GM10248 (cell line): ENCODE measurements around the gene PLD5.

Source experiments
- CTCF ChIA-PET: fragments of 300-600 bp; sonication (Branson Sonifier 250); formaldehyde crosslinking; extraction: SDS; loops from one replicate; lab custom pipeline; 2021; ENCODE audit warnings: antibody characterized with exemption; lab: Yijun Ruan, JAX
- POLR2A ChIA-PET: fragments of 350-650 bp; sonication (Branson Sonifier 250); formaldehyde crosslinking; extraction: SDS; loops from one replicate; lab custom pipeline; 2020; ENCODE audit warnings: antibody characterized with exemption; lab: Yijun Ruan, JAX
- DNase-seq: peaks from one replicate; pipeline ENCODE4 v3.0.0; 2012; ENCODE audit errors: extremely low spot score
- TF ChIP-seq, protein P1 (sequence below): IDR thresholded peaks from 2 replicates; pipeline ENCODE4 v1.5.1; 2012; ENCODE audit warnings: mild to moderate bottlenecking, low read depth; ENCODE audit errors: extremely low read depth, missing control alignments, control extremely low read depth

PLD5 gene

DNA sequence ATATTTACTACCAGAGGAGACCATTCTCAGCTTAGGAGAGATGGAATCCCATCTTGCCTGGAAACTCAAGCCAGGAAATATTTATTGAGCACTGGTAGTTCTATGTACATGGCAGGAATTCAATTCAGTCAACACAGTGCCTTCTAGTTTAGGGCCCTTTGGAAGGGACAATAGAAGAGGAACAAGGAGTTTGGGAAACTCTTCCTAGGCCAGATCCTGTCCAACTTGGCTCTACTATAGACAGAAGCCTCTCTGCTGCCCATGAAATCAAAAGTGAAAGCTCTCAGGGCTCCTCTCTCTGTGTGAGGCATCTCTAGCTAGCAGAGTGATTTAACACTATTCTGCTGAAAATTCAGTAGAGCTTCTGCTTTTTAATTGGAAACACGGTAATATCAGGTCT, 281.0 kb downstream of the PLD5 start:
- ChIA-PET POLR2A (no interaction called here), CTCF (interaction anchor here (1.2 to 1.9 kb wide), 3 partner anchors 8 to 14 kb away, joined by 3 to 5 read pairs (median 3); no protein-coding TSS in a partner anchor)
- TF ChIP-seq, protein P1, sequence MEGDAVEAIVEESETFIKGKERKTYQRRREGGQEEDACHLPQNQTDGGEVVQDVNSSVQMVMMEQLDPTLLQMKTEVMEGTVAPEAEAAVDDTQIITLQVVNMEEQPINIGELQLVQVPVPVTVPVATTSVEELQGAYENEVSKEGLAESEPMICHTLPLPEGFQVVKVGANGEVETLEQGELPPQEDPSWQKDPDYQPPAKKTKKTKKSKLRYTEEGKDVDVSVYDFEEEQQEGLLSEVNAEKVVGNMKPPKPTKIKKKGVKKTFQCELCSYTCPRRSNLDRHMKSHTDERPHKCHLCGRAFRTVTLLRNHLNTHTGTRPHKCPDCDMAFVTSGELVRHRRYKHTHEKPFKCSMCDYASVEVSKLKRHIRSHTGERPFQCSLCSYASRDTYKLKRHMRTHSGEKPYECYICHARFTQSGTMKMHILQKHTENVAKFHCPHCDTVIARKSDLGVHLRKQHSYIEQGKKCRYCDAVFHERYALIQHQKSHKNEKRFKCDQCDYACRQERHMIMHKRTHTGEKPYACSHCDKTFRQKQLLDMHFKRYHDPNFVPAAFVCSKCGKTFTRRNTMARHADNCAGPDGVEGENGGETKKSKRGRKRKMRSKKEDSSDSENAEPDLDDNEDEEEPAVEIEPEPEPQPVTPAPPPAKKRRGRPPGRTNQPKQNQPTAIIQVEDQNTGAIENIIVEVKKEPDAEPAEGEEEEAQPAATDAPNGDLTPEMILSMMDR = no peak
- DNase-seq = peak; percentile 35

DNA sequence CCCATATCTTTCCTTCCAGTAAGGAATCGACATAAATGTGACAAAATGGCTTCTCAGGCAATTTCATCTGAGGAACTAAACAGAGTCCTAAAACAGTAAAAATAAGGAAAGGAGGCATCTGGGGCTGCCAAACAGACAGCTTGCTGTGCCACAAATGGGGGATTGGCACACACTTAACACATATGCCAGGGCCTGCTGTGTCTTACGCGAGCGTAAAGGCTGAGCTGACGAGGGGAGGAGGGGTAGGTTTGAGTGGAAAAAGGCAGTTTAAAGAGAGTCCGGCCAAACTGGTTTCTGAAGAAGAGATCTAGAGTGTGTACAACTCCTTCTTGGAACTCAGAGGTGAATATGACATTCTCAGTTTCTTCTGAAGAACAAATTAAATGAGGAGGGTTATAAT, 281.5 kb downstream of the PLD5 start:
- CTCF ChIA-PET = interaction anchor here (1.2 to 1.9 kb wide), 2 partner anchors 10 to 13 kb away, joined by 3 to 5 read pairs; no protein-coding TSS in a partner anchor
- DNase-seq = no peak
- TF ChIP-seq, protein P1 = no peak

DNA sequence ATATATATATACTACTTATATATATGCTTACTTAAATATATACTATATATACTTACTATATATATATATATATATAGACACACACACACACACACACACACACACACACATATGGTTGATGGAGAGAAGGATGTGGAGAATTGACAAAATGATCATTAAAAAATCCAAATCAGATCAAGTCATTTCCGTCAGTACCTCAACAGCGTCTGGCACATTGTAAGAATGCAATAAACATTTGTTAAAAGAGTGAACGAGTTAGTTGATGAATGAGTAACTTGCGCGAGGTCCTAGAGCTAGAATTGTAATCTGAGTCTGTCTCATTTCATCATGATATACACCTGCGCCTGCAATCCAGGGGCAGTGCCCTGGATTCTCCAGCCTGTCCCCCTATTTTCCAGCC, 282.6 kb downstream of the PLD5 start:
- ChIA-PET POLR2A (no interaction called here), CTCF (no interaction called here)
- no peak for DNase-seq
- TF ChIP-seq, protein P1 = no peak

More for the DNA sequence above, 281.5 kb downstream of the PLD5 start:
- POLR2A ChIA-PET = no interaction called here

DNA sequence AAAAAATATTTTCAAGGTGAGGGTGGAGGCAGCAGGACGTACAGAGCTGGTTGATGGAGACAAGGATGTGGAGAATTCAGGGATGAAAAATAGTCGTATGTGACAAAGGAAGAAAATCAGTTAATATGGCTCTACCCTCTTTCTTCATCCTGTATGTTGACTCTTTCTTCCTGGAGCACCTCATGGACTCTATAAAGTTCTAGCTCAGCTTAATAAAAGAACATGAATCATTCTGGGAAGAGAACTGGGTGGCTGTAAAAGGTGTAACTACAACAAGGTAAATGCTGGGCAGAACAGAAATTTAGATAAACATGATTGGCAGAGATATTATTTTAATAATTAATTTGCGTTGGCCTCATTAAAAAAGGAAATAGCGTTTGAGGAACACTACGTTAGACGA, 283.8 kb downstream of the PLD5 start:
- POLR2A ChIA-PET = no interaction called here
- CTCF ChIA-PET = interaction anchor here (1.5 kb wide), 1 partner anchor 22 kb away, joined by 4 read pairs; no protein-coding TSS in a partner anchor
- TF ChIP-seq, protein P1 = no peak
- DNase-seq = no peak

DNA sequence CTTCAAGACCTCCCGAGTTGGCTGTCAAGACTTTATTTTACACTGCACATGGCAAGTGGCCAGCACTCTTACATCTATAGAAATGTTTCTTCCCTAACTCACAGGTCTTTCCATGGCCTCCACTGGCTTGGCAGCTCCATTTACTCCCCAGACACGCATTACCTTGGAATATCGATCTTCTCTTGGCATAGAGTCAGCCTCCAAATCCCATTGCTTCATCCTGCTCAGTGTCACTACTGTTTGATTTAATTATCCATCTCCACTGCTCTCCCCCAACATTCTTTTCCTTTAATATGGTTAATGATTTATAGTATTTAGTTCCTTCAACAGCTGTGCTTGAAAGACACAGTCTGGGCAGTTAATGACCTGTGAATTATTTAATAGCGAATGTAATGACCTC, 284.4 kb downstream of the PLD5 start:
- POLR2A ChIA-PET = no interaction called here
- CTCF ChIA-PET = interaction anchor here (1.1 to 1.5 kb wide), 2 partner anchors 21 to 23 kb away, joined by 3 to 4 read pairs; no protein-coding TSS in a partner anchor
- DNase-seq = no peak
- TF ChIP-seq, protein P1 = no peak

DNA sequence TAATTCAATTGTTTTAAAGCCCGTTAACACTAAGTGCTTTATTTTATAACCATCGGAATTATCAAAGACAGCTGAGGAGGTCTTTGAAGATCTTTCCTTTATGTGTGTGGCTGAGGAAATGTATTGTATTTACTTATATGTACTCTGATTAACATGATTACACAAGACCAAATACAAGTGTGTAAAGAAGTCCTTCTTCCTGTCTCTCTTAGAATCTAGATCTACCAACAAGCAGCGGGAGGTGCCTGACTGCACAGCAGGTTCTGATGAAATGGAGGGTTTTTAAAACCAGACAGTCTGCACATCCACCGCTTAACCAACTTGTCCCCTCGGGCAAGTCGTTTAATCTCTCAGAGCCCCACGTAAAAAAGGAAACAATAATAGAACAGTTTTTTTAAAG, 285.1 kb downstream of the PLD5 start:
- POLR2A ChIA-PET = no interaction called here
- DNase-seq = no peak
- CTCF ChIA-PET = interaction anchor here (1.1 to 2.0 kb wide), 2 partner anchors 10 to 23 kb away, joined by 3 to 6 read pairs; no protein-coding TSS in a partner anchor
- TF ChIP-seq, protein P1 = no peak
